Measurements from ENCODE around the gene OLA1.

The OLA1 gene

DNA sequence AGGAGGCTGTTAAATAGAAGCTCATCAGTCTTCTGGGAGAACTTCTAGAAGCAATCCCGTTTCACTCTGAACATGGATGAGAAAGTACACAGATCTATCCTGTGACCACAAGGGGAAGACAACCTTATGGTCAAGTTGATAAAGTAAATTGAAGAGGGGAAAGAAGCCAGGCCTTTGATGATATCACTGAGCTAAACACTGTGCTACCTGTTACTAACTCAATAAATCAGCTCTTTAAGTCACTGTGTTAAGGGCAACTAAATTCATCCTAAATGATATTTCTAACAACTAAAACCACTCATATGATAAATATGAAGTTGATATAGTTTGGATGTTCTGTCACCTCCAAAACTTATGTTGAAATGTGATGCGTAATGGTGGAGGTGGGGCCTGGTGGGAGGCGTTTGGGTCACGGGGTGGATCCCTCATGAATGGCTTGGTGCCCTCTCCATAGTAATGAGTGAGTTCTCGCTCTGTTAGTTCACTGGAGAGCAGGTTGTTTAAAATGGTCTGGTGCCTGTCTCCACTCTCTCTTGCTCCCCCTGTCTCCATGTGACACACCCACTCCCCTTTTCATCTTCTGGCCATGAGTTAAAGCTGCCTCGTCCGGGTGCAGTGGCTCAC lies 23.6 kb downstream of the OLA1 start:
- DNase-seq (ENCODE audit: low read depth in 2 of 2), result no peak

DNA sequence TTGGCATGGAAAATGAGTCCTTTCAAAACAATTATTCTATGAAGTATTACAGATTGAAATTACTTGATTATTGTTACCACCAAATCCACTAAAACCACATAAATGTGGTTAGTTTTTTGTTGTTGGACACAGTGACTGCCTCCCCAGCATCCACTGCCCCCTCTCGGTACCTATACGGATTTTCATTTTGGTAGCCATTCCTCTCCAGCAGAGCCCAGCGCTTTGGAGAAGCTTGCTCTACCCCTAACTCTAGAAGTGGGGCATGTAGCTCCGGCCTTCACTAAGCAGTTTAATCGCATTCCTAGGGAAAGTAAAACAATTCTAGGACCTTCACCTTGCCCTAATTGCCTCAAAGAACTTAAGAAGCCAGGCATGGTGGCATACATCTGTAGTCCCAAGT lies 24.2 kb downstream of the OLA1 start:
- DNase-seq (ENCODE audit: low read depth in 2 of 2), result no peak

DNA sequence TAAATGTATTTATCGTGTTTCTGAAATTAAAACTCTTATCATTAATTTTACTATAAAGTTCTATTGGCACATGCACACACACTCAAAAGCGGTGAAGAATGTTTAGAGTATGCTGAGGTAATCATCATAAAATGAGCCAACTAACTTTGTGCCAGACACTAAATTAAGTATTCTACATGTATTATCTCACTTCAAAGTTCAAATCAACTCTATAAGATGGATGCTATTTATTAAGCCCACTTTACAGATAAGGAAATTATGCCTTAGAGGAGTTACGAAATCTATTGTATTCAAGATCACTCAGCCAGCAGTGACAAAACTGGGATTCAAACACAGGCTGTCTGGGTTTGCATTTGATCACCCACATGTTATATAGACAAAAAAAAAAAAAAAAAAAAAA lies 24.9 kb downstream of the OLA1 start:
- DNase-seq (ENCODE audit: low read depth in 2 of 2), result no peak

DNA sequence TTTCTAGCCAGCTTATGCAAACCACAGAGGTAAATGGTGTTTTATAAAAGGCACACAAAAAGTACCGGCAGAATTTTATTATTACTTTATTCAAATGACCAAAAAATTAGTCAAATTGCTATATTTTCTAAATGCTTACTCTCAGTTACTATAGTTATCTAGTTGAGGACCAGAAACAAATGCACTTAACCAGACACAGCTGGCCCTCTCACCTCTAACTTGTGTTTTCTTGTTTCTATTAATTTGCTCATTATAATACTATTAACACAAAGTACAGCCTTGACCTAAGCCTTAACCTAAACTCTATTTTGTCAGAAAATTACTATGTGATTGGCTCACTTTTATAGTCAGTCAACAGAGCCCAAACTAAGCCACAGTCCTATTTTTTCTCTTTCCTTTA lies 26.2 kb downstream of the OLA1 start:
- DNase-seq (ENCODE audit: low read depth in 2 of 2), result no peak

DNA sequence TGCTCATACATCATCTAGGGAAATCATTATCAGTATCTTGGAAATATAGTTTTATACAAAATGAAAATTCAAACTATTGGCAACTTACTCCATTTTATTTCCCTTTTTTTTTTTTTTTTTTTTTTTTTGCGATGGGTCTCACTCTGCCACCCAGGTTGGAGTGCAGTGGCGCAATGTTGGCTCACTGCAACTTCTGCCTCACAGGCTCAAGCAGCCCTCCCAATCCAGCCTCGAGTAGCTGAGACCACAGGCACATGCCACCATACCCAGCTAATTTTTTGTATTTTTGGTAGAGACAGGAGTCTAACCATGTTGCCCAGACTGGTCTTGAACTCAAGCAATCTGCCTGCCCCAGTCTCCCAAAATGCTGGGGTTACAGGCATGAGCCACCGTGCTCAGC lies 29.0 kb downstream of the OLA1 start:
- no peak for DNase-seq (ENCODE audit: low read depth in 2 of 2)

DNA sequence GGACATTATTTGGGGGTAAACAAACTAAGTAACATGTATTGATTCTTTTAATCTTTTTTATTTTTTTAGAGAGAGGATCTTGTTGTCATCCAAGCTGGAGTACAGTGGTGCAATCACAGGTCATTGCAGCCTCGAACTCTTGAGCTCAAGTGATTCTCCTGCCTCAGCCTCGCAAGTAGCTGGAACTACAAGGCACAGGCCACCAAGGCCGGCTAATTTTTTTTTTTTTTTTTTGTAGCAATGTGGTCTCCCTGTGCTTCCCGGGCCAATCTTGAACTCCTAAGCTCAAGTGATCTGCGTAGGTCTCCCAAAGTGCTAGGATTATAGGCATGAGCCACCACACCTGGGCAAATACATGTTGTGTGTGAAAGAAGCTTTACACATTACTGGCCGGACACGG lies 29.6 kb downstream of the OLA1 start:
- DNase-seq (ENCODE audit: low read depth in 2 of 2), result no peak

DNA sequence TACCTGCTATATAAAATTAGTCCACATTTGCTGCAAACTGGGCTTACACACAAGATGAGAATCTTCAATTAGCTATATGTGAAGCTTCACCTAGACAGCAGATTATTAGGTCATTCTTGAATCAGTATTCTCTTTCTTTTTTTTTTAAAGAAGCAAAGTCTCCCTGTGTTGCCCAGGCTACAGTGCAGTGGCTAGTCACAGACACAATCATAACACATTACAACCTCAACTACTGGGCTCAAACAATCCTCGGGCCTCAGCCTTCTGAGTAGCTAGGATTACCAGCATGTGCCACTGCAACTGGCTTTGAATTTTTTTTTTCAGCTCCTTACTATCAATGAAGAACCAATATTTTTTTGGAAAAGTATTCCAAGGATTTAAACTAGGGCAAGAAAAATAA lies 30.5 kb downstream of the OLA1 start:
- no peak for DNase-seq (ENCODE audit: low read depth in 2 of 2)

DNA sequence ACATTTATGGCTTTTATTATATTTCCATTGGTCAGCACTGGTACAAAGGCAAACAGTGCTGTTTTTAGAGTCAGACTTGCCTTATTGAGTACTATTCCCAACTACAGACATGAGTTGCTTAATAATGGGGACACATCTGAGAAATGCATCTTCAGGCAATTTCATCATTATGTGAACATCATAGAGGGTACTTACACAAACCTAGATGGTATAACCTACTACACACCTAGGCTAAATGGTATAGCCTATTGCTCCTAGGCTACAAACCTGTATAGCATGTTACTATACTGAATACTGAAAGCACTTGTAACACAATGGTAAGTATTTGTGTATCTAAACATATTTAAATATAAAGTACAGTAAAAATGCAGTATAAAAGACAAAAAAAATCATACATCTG lies 36.4 kb downstream of the OLA1 start:
- no peak for DNase-seq (ENCODE audit: low read depth in 2 of 2)

DNA sequence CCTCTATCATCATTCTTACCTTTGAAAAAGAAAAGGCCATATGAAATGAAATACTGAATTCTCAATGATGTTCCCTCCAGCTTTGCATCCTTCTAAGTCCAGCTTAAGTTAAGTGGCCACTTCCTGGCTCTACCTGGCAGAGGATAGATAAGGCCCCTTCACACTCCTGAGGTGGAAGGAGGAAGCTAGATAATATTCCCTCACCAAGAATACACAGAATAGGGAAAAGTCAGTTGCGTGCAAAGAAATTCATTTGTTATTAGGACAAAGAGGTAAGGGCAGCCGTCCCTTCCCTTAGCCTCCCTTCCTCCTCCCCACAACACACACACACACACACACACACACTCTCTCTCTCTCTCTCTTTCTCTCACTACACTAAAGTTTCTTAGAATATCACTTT lies 37.5 kb downstream of the OLA1 start:
- no peak for DNase-seq (ENCODE audit: low read depth in 2 of 2)

DNA sequence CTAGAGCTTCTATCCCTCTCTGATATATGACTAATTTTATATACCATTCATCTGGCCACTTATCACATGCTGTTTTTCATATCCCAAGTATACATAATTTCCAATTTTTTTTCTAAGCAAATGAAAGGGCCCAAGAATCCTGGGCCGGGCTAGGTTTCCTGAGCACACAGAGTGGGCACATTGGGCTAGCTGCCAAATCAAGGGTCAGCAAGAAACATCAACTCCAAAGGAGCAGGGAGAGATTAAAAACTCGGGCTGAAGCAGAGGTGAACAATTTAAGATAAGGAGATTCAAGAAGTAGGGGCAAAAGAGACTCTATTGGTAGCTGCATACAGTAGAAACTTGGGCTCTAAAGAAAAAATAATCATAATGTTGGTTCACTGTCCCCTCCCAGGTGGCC lies 39.0 kb downstream of the OLA1 start:
- no peak for DNase-seq (ENCODE audit: low read depth in 2 of 2)

DNA sequence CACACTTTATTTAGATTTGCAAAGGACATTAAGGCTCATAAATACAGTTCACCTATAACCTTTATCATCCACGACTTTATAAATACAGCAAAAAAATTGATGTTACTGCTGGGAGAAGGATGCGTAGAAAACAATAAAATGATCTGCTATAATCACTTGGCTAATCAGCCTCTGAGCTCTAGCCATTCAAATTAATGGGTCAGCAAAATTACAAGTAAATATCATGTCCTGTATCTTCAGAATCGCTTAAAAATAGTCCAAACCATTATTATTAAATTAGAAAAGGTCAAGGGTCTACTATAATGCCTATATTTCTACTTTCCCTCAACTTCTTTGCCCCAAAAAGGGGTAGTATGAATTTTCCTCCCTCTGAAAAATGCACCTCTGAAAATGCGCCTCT lies 40.3 kb downstream of the OLA1 start:
- DNase-seq (ENCODE audit: low read depth in 2 of 2), result no peak

DNA sequence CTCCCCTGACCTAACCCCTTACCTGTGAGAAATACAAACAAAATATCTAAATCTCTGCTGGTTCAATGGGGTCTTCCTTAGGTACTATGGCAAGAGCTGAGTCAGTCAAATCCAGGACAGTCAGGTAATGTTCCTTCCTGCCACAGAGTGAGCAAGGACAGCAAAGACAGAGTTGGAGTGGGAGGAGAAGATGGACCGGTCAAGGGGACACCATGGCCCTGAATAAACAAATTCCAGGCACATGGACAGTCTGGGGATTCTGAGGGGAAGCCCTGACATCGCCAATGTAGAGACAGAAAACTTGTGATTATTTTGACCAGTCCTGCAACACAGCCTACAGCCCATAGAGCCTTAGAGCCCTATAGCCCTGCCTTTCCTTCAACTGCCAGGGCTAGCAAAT lies 42.8 kb downstream of the OLA1 start:
- no peak for DNase-seq (ENCODE audit: low read depth in 2 of 2)

DNA sequence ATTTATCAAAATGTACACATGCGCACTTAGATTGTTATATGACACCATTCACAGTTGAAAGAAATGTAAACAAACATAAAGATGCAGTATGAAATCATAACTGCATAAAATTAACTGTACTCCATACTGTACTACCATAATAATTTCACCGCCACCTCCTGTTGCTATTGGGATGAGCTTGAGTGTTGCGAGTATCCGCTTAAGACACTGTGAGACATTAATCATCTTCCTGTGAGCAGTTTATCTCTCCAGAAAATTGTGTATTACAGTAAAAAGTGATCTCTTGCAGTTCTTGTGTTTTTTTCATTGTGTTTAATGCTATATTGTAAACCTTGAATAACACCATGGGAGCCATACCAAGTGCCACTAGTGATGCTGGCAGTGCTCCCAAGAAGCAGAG lies 46.1 kb downstream of the OLA1 start:
- DNase-seq (ENCODE audit: low read depth in 2 of 2), result no peak

DNA sequence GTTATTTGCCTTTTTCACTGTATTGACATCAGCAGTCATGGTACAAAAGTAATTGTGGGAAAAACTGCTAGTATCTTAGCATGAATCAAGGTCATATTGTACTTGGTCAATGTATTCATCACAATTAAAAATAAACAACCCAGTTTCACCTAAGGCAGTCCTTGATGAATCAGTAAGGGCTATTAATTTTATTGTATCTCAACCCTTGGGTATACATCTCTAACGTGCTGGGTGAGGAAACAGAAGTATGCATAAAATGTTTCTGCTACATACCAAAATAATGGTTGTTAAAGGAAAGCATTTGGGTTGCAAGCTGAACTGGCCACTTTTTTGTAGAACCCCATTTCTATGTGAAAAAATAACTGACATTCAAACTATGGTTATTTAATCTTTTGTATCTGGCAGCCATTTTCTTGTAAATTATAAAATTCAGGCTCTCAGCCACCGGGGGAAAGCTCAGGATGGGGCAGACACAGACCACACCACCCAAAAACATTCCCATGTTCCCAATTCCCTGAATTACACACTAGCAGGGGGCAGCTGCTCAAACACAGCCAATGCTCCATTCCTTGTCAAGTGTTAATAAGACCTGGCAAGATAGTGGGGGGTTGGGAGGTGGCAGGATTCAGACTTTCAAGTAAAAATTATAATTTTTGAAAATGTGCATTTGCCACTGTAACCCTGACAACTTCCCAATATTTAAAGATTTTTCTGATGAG lies 49.3 kb downstream of the OLA1 start:
- DNase-seq (ENCODE audit: low read depth in 2 of 2), result no peak

DNA sequence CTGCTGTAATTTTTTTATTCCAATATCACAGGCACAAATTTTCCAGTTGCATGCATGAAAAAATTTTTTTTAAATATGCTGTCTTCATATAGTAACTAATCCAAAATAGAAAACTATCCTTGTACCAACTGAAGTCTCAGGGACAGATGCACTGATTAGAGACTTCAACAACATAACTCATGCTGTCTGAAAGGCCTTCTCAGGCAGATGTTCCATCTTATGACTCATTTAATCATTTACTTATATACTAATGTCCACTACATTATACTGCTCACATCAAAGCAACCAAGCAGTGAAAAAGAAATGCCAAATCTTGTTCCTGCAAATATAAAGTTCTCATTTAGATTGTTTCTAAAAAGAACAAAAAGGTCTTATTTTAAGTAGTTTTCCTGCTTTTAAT lies 53.1 kb downstream of the OLA1 start:
- no peak for DNase-seq (ENCODE audit: low read depth in 2 of 2)

DNA sequence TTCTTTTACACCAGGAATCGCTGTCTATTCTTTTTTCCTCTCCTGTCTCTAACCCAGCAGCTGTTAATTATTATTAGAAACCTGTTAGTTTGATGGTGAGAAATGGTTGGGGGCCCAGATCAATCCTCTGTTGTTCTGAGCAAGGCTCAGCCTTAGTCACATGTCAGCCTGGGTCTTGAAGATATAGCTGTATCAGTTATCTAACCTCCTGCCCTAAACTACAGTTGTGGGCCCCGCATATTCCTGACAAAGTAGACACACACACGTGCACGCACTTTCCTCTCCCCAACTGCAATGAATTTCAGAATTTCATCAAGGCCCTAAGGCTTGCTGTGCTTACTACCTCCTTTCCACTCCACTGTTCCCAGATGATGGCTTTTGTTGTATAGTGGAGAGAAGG lies 54.6 kb downstream of the OLA1 start:
- no peak for DNase-seq (ENCODE audit: low read depth in 2 of 2)

DNA sequence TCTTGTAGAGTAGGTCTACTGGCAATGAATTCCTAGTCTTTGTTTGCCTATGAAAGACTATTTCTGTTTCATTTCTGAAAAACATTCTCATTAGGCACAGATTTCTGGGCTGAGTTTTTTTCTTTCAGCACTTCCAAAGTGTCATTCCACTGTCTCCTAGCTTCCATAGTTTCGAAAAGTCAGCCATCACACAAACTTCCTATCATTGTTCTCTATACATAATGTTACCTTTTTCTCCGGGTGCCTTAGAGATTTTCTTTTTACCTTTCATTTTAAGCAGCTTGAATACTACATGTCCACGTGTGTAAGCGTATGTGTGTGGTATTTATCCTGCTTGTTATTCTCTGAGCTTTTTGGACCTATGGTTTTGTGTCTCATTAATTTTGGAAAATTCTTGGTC lies 55.7 kb downstream of the OLA1 start:
- no peak for DNase-seq (ENCODE audit: low read depth in 2 of 2)

DNA sequence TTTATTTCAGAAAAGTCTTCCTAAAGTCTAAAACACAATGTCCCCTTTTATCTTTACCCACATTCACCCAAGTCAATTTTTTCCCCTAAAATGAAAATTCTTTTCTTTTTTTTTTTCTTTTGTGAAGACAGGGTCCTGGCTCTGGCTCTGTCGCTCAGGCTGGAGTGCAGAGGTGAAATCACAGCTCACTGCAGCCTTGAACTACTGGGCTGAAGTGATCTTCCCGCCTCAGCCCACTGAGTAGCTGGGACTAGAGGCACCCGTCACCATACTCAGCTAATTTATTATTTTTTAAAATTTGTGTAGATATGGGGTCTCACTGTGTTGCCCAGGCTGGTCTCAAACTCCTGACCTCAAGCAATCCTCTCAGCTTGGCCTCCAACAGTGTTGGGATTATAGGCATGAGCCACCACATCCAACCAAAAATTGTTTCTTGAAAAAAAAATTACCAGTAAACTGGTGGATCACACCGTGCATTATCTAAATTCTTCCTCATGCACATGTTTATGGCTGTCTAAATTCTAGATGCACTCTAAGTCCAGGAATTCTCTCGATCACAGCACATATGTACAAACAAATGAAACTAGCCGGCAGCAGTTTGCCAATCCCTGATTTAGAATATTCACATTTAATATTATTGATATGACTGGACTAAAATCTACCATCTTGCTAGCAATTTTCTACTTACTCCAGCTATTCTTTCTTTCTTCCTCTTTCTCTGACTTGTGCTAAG lies 56.8 kb downstream of the OLA1 start:
- DNase-seq (ENCODE audit: low read depth in 2 of 2), result no peak

DNA sequence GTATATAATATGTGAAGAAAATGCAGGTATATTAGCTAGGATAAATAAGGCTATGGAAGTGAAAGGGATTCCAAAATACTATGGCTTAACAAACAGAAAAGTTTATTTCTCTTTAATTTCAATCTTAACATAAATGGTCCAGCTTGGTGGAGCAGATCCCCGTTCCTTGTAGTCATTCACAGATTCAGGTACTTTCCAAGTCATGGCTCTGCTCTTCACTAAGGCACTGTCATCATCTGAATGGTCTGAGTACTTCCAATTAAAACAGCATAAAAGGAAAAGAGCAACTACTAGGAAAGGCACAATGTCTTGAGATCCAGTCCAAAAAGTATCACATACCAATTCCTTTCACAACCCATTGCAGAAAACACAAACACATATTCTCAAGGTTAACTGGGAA lies 63.4 kb downstream of the OLA1 start:
- DNase-seq (ENCODE audit: low read depth in 2 of 2), result no peak

DNA sequence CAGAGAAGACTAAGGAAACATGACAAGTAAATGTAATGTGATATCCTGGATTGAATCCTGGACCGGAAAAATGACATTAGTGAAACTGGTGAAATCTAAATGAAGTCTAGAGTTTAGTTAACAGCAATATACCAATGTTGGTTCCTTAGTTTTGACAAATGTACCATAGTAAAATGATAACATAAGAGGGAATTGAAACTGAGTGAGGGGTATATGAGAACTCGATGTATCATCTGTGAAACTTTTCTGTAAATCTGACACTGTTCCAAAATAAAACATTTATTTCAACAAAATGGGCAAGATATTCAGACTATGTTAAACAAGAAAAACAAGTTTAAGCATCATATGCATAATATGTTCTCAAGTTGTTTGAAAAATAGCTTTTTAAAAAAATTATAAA lies 63.8 kb downstream of the OLA1 start:
- DNase-seq (ENCODE audit: low read depth in 2 of 2), result no peak

DNA sequence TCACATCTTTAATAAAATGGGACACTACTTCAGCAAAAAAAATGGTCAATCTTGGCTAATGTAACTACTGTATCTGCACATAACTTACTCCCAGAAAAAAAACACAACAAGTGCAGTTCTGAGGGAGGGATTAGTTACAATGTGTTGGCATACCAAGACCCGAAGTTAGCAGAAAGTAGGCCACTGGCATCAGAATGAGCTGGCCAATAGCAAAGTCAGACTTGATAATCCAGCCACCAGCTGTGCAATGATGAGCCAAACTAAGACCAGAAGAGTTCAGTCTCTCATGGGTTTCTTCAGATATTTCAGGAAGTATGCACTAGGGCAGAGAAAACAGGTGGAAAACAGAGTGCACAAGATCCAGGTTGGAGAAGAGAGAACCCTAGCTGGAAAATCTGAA lies 65.3 kb downstream of the OLA1 start:
- DNase-seq (ENCODE audit: low read depth in 2 of 2), result no peak

DNA sequence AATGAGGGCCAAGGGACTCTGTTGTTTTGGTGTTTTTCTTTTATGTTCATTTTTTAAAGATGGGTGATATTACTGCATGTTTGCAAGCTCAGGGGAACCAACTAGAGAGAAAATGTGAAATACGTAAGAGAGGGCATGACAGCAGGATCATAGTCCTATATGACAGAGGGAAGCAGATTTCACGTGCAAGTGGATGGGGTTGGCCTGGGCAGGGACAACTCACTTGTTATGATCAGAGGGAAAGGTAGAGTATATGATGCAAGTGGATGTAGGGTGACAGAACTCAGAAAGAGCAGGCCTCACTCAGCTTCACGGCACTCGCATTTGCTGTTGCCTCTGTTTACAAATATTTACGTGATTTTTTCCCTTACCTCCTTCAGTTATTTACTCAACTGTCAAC lies 67.0 kb downstream of the OLA1 start:
- no peak for DNase-seq (ENCODE audit: low read depth in 2 of 2)

DNA sequence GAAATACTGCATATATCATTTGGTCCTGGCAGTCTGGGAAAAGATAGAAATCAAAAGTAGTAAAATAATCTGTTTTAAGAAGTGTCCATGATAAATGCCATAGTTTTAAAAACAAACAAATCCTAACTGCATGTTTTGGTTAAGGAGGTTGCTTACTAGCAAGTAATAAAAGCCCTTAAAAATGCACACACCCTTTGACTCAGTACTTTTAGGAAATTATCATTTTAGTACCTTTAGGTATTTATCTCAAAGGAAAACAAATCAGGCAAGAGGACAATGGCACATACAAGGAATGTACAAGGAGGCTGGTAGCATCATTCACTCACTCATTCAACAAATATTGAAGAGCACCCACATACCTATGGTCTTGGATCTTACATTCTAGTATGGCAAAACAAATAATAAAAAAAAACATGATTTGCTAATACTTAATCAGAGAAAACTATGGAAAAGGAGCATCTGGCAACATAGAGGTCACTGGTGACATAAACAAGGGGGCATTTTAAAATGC lies 67.6 kb downstream of the OLA1 start:
- DNase-seq (ENCODE audit: low read depth in 2 of 2), result no peak

All from stimulated activated CD8-positive, alpha-beta memory T cell treated with anti-CD3 and anti-CD28 coated beads, Interleukin-15, amount 100 ng/mL, for 4 hours (primary cell).